H1 (cell line): ENCODE results near the gene INPP4A. TPM values are rescaled to one million over a fixed set of nuclear protein-coding genes. Genes with fewer than 3 reads are reported as not detected.

Source experiments
- CHD7 ChIP-seq: fragments of 300-600 bp; sonication (generic); IDR thresholded peaks from 2 replicates; pipeline ENCODE4 v1.7.1; 2012; ENCODE audit warnings: low read length, moderate library complexity, mild to moderate bottlenecking, inconsistent platforms; ENCODE audit not compliant: insufficient replicate concordance
- KDM1A ChIP-seq: fragments of 200-600, 300-600 bp; sonication (generic); IDR thresholded peaks from 2 replicates; pipeline ENCODE4 v1.7.1; 2016; ENCODE audit warnings: mild to moderate bottlenecking, low read length, borderline replicate concordance
- KDM5A ChIP-seq: fragments of 200-600 bp; IDR thresholded peaks from 2 replicates; pipeline ENCODE4 v1.7.1; 2012; ENCODE audit warnings: mild to moderate bottlenecking, low read length, inconsistent platforms, mixed read lengths
- POLR2AphosphoS5 ChIP-seq: IDR thresholded peaks from 2 replicates; pipeline ENCODE4 v1.6.1; 2011; ENCODE audit warnings: low read depth, low read length
- SUZ12 ChIP-seq: fragments of 200-600 bp; sonication (generic); IDR thresholded peaks from 2 replicates; pipeline ENCODE4 v1.6.1; 2012; ENCODE audit warnings: mild to moderate bottlenecking, inconsistent platforms, low read length, moderate library complexity, mixed read lengths
- YY1 ChIP-seq: IDR thresholded peaks from 2 replicates; pipeline ENCODE4 v1.6.1; 2011; ENCODE audit warnings: low read depth, mild to moderate bottlenecking, low read length
- polyA plus RNA-seq, 7 experiments: library from polyadenylated mRNA; depleted of rRNA in 3 of 7; stranded (reverse) in 5 of 7; unstranded in 2 of 7; fragments of >200 nt in 5 of 7; fragments of 200-250 nt in 2 of 7; gene quantifications; 1 replicate in 5 of 7; 2 replicates in 1 of 7; 4 replicates in 1 of 7; pipeline versions ENCODE4 v1.2.1 to v1.2.3, GENCODE V29; 2011 to 2013; ENCODE audit warnings: missing spikeins in 2 of 7, mixed read lengths in 2 of 7
- total RNA-seq: library from RNA; stranded (reverse); fragmentation: NEBNext Ultra II Directional; extraction: Animal tissue kit (Norgen Biotek cat#: 25700); gene quantifications from 2 replicates; pipeline ENCODE4 v1.2.1, GENCODE V29; 2021

The INPP4A gene
- total and polyA plus RNA-seq, 2 of the 8 experiments (the other 6 are each of a cell fraction or from before 2014, with no cell fraction given), result 25.6 to 34.3 TPM

GRCh38 chr2:98464772-98465310 is 20.2 kb downstream of the INPP4A start (continued):
- TF ChIP-seq CHD7, result no peak
- no peak for TF ChIP-seq SUZ12
- no peak for TF ChIP-seq POLR2AphosphoS5
- no peak for TF ChIP-seq KDM1A
- TF ChIP-seq YY1, result no peak
- TF ChIP-seq KDM5A, result no peak
